ENCODE data around the gene PINLYP.
"Not testable (repeated sequence)": the region's sequence is repeated elsewhere in the genome, so short reads cannot be mapped to it uniquely, and the experiment has no call there.

The PINLYP gene

GRCh38 chr19:43545981-43546380 lies 29.6 kb upstream of the PINLYP start:
- TF ChIP-seq, protein P1, sequence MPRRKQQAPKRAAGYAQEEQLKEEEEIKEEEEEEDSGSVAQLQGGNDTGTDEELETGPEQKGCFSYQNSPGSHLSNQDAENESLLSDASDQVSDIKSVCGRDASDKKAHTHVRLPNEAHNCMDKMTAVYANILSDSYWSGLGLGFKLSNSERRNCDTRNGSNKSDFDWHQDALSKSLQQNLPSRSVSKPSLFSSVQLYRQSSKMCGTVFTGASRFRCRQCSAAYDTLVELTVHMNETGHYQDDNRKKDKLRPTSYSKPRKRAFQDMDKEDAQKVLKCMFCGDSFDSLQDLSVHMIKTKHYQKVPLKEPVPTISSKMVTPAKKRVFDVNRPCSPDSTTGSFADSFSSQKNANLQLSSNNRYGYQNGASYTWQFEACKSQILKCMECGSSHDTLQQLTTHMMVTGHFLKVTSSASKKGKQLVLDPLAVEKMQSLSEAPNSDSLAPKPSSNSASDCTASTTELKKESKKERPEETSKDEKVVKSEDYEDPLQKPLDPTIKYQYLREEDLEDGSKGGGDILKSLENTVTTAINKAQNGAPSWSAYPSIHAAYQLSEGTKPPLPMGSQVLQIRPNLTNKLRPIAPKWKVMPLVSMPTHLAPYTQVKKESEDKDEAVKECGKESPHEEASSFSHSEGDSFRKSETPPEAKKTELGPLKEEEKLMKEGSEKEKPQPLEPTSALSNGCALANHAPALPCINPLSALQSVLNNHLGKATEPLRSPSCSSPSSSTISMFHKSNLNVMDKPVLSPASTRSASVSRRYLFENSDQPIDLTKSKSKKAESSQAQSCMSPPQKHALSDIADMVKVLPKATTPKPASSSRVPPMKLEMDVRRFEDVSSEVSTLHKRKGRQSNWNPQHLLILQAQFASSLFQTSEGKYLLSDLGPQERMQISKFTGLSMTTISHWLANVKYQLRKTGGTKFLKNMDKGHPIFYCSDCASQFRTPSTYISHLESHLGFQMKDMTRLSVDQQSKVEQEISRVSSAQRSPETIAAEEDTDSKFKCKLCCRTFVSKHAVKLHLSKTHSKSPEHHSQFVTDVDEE (CRISPR knock-in tag; IDR thresholded peaks at IDR 0.05): no peak
- TF ChIP-seq TCF4 (CRISPR knock-in tag; IDR thresholded peaks at IDR 0.05; ENCODE audit: borderline replicate concordance) (no peak), SNAI2 (CRISPR knock-in tag; IDR thresholded peaks at IDR 0.05) (no peak), ZNF70 (CRISPR knock-in tag; IDR thresholded peaks at IDR 0.05) (no peak), ZNF565 (CRISPR knock-in tag; conservative IDR thresholded peaks at IDR 0.05; ENCODE audit: low read depth) (no peak), ARNTL (CRISPR knock-in tag; IDR thresholded peaks at IDR 0.05; ENCODE audit: borderline replicate concordance, low read depth) (no peak)
- TF ChIP-seq, protein P2, sequence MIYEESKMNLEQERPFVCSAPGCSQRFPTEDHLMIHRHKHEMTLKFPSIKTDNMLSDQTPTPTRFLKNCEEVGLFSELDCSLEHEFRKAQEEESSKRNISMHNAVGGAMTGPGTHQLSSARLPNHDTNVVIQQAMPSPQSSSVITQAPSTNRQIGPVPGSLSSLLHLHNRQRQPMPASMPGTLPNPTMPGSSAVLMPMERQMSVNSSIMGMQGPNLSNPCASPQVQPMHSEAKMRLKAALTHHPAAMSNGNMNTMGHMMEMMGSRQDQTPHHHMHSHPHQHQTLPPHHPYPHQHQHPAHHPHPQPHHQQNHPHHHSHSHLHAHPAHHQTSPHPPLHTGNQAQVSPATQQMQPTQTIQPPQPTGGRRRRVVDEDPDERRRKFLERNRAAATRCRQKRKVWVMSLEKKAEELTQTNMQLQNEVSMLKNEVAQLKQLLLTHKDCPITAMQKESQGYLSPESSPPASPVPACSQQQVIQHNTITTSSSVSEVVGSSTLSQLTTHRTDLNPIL (CRISPR knock-in tag; IDR thresholded peaks at IDR 0.05; ENCODE audit: low read depth): no peak
- TF ChIP-seq, protein P3, sequence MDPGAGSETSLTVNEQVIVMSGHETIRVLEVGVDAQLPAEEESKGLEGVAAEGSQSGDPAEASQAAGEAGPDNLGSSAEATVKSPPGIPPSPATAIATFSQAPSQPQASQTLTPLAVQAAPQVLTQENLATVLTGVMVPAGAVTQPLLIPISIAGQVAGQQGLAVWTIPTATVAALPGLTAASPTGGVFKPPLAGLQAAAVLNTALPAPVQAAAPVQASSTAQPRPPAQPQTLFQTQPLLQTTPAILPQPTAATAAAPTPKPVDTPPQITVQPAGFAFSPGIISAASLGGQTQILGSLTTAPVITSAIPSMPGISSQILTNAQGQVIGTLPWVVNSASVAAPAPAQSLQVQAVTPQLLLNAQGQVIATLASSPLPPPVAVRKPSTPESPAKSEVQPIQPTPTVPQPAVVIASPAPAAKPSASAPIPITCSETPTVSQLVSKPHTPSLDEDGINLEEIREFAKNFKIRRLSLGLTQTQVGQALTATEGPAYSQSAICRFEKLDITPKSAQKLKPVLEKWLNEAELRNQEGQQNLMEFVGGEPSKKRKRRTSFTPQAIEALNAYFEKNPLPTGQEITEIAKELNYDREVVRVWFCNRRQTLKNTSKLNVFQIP (CRISPR knock-in tag; IDR thresholded peaks at IDR 0.05; ENCODE audit: borderline replicate concordance, low read depth): no peak

GRCh38 chr19:43546581-43546980 lies 29.0 kb upstream of the PINLYP start:
- ATAC-seq: no peak

More at GRCh38 chr19:43545981-43546380, 29.6 kb upstream of the PINLYP start:
- ATAC-seq: no peak

GRCh38 chr19:43547926-43548325 lies 27.7 kb upstream of the PINLYP start:
- ATAC-seq: not testable (repeated sequence)

More at GRCh38 chr19:43546581-43546980, 29.0 kb upstream of the PINLYP start:
- no peak for TF ChIP-seq CSDC2 (CRISPR knock-in tag; IDR thresholded peaks at IDR 0.05)
- TF ChIP-seq RARB (CRISPR knock-in tag; IDR thresholded peaks at IDR 0.05): no peak
- TF ChIP-seq ISL1 (CRISPR knock-in tag; IDR thresholded peaks at IDR 0.05): no peak
- no peak for TF ChIP-seq TOX (CRISPR knock-in tag; IDR thresholded peaks at IDR 0.05; ENCODE audit: borderline replicate concordance)
- TF ChIP-seq SNAI2 (CRISPR knock-in tag; IDR thresholded peaks at IDR 0.05): no peak
- TF ChIP-seq, protein P4, sequence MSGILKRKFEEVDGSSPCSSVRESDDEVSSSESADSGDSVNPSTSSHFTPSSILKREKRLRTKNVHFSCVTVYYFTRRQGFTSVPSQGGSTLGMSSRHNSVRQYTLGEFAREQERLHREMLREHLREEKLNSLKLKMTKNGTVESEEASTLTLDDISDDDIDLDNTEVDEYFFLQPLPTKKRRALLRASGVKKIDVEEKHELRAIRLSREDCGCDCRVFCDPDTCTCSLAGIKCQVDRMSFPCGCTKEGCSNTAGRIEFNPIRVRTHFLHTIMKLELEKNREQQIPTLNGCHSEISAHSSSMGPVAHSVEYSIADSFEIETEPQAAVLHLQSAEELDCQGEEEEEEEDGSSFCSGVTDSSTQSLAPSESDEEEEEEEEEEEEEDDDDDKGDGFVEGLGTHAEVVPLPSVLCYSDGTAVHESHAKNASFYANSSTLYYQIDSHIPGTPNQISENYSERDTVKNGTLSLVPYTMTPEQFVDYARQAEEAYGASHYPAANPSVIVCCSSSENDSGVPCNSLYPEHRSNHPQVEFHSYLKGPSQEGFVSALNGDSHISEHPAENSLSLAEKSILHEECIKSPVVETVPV (CRISPR knock-in tag; IDR thresholded peaks at IDR 0.05): no peak
- TF ChIP-seq, protein P2 (CRISPR knock-in tag; IDR thresholded peaks at IDR 0.05; ENCODE audit: low read depth): no peak
- no peak for TF ChIP-seq GLIS3 (CRISPR knock-in tag; IDR thresholded peaks at IDR 0.05)
- TF ChIP-seq, protein P1 (CRISPR knock-in tag; IDR thresholded peaks at IDR 0.05): no peak

- ATAC-seq: no peak
- TF ChIP-seq RARB (CRISPR knock-in tag; IDR thresholded peaks at IDR 0.05) (no peak), ZFP30 (CRISPR knock-in tag; IDR thresholded peaks at IDR 0.05) (no peak), TOX (CRISPR knock-in tag; IDR thresholded peaks at IDR 0.05; ENCODE audit: borderline replicate concordance) (no peak), TCF4 (CRISPR knock-in tag; IDR thresholded peaks at IDR 0.05; ENCODE audit: borderline replicate concordance) (no peak), SNAI2 (CRISPR knock-in tag; IDR thresholded peaks at IDR 0.05) (no peak), ZFP3 (CRISPR knock-in tag; IDR thresholded peaks at IDR 0.05) (no peak)
- TF ChIP-seq, protein P5, sequence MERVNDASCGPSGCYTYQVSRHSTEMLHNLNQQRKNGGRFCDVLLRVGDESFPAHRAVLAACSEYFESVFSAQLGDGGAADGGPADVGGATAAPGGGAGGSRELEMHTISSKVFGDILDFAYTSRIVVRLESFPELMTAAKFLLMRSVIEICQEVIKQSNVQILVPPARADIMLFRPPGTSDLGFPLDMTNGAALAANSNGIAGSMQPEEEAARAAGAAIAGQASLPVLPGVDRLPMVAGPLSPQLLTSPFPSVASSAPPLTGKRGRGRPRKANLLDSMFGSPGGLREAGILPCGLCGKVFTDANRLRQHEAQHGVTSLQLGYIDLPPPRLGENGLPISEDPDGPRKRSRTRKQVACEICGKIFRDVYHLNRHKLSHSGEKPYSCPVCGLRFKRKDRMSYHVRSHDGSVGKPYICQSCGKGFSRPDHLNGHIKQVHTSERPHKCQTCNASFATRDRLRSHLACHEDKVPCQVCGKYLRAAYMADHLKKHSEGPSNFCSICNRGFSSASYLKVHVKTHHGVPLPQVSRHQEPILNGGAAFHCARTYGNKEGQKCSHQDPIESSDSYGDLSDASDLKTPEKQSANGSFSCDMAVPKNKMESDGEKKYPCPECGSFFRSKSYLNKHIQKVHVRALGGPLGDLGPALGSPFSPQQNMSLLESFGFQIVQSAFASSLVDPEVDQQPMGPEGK (CRISPR knock-in tag; IDR thresholded peaks at IDR 0.05; ENCODE audit: borderline replicate concordance): no peak
- TF ChIP-seq, protein P4 (CRISPR knock-in tag; IDR thresholded peaks at IDR 0.05): no peak
- TF ChIP-seq, protein P2 (CRISPR knock-in tag; IDR thresholded peaks at IDR 0.05; ENCODE audit: low read depth): no peak
Observed at GRCh38 chr19:43548706-43549105, 26.9 kb upstream of the PINLYP start.
